ENCODE data around the gene INPP4B. TPM values are rescaled to one million over a fixed set of nuclear protein-coding genes. Genes with fewer than 3 reads are reported as not detected.

Gene INPP4B
- 19.1 and 24.7 TPM in 2 replicates for total RNA-seq

- DNase-seq (ENCODE audit: low read depth in 2 of 2), result peak in 1 of 2 donors; percentile 26
These were observed at the start of gene INPP4B for GRCh38 chr4:142846108-142846728. TSS of gene INPP4B (minus strand) at chr4:142846301.

DNA sequence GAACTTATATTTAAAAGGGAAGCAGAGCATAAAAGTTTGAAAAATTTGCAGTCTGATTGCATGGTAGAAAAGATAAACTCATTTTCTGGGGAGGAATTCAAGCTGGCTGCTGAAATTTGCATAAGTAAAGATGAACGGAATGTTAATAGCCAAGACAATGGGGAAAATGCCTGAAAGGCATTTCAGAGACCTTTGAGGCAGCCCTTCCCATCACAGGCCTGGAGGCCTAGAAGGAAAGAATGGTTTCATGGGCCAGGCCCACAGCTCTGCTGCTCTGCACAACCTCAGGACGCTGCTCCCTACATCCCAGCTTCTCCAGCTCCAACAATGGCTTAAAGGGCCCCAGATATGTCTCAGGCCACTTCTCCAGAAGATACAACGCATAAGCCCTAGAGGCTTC is 46.9 kb upstream of the INPP4B start:
- no peak for DNase-seq (ENCODE audit: low read depth in 2 of 2)

- no peak for DNase-seq (ENCODE audit: low read depth in 2 of 2)
These were observed 40.5 kb upstream of the INPP4B start for GRCh38 chr4:142886566-142886965.

DNA sequence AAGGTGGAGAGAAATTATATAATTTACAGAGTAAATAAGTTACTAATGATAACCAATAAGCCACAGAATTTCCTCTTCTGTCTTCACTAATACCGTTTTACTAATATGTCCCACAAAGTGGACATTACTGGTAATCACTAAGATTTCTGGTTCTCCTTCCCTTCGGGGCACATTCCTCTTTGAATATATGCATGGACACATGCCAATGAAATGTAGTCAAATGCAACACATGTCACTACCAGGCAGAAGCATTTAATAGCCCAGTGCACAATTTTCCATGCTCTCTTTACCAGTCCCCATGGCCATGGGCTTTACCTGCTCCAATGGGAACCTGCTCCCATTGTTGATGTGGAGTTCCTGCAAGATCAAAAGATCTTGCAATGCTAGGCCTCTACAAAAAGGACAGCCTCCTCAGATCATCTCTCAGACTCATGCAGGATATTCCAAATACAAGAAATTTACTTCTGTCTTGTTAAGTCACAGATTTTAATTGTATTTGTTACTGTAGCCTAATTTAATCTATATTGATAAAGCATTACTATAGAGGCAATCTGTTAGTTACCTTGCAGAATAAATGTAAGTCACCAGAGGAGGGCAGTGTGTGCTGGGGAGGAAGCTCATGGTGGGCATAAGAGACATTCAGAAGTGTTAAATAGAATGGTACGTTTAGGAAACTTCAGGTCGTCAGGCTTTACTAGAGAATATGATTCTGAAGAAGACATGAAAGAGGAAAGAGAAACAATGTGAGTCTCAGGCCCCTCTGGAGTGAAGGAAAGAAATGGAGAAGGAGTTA is 37.1 kb upstream of the INPP4B start:
- DNase-seq (ENCODE audit: low read depth in 2 of 2), result peak; percentile 0 to 7

DNA sequence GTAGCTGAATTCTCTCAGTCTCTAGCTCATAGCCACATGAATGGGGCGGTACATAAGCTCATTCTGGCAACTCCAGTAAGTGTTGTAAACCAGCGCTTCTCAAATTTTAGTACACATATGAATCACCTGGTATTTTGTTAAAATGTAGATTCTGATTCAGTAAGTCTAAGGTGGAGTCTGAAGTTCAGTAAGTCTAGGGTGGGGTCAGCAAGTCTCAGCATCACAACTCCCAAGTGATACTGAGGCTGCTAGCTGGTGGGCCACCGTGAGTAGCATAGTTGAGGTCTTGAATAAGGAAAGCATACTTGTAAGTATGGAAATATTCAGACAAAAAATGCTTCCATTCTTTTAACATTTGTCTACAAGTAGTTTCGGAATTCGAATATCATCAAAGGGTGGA is 36.1 kb upstream of the INPP4B start:
- no peak for DNase-seq (ENCODE audit: low read depth in 2 of 2)

GRCh38 chr4:142881331-142881730 is 35.2 kb upstream of the INPP4B start:
- DNase-seq (ENCODE audit: low read depth in 2 of 2), result no peak

GRCh38 chr4:142875117-142875516 is 29.0 kb upstream of the INPP4B start:
- DNase-seq (ENCODE audit: low read depth in 2 of 2), result no peak

DNA sequence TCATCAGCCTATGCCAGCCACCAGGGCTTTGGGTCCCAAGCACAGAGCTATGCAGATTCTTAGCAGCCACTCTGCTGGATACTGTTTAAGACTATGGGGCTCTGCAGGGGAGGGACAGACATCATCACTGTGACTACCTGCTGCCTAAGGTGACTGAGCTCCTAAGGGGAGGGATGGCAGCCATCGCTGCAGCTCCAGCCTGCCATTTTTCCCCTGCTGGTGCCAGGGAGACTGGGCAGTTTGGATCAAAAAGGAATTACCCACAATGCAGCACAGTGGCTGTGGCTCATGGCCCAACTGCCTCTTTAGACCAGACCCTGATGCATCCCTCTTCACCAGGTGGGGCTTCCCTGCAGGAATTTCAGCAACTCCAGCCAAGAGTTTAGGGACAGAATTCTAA is 28.6 kb upstream of the INPP4B start:
- no peak for DNase-seq (ENCODE audit: low read depth in 2 of 2)

- no peak for DNase-seq (ENCODE audit: low read depth in 2 of 2)
These were observed 20.6 kb upstream of the INPP4B start for GRCh38 chr4:142866685-142867084.

GRCh38 chr4:142861351-142861750 is 15.2 kb upstream of the INPP4B start:
- DNase-seq (ENCODE audit: low read depth in 2 of 2), result no peak

- no peak for DNase-seq (ENCODE audit: low read depth in 2 of 2)
These were observed 12.9 kb upstream of the INPP4B start for GRCh38 chr4:142858965-142859364.

DNA sequence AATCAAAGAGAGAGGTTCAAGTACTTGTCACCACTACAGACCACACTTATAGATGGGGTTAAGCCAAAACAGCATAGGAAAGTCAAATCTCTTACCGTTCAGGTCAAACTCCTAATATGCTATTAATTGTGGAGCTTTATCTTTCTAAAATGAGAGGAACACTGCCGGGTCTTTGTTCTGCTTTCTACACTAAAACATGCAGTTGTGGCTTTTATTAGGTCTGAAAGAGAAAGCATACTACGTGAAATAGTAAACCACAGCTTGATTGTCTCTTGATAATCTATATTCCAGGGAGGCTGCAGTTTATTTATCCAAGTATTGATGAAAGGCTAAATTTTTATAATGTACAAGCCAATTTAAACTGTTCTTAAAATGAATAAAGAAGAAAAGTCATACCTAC is 12.3 kb upstream of the INPP4B start:
- no peak for DNase-seq (ENCODE audit: low read depth in 2 of 2)

GRCh38 chr4:142856576-142856975 is 10.5 kb upstream of the INPP4B start:
- no peak for DNase-seq (ENCODE audit: low read depth in 2 of 2)

DNA sequence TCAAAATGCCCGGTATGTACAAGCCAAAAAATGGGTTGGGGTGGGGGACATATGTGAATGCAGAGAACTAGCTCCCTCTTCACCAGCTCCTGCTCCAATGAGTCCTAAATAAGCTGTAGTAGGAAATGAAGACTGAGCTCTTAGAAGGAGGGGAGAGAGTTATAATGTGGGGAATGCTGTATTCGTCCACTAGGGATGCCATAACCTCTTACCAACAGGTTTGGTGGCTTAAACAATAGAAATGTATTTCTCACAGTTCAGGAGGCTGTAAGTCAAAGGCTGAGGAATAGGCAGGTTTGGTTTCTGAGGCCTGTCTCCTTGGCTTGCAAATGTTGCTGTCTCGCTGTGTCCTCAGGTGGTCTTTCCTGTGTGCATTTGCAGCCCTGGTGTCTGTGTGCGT is 4.4 kb upstream of the INPP4B start:
- no peak for DNase-seq (ENCODE audit: low read depth in 2 of 2)

DNA sequence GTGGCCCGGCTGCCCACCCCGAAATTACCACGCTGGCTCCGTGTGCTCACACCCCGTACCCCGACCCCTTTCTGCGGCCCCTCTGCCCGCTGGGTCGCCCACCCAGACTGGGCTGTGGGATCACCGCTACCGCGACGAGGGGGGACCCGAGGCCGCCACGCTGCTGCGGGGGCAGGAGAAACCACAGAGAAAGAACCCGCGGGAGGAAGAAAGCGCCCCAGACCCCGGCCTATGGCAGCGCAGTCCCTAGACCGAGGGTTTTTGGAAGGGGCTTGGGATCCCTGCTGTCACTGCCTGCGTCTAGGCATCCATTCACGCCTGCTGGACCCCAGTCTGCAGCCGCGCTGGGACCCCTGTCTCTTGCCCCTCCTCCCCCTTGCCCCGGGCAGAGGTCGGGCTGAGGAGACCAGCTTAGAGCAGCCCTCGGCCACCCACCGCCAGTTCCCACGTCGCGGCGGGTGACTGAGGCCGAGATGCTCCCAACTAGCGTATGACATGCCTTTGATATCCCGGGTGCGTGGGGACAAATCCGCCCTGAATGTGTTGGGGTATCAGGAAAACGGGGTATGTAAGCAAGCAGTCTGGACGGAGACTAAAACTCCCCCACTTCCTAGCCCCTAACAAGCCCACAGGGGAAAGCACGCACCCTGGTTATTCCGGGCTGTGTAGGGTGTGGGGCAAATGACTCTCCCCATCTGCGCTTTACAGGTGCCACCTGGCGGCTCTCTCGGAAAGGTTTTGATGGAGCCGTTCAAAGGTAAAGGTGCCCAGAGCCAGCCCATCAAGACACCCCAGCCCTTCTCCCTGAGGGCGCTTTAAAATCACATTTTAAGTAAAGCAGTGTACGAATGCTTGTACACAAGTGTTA is 862 bp upstream of the INPP4B start:
- peak; percentile 5 to 40 for DNase-seq (ENCODE audit: low read depth in 2 of 2)

DNA sequence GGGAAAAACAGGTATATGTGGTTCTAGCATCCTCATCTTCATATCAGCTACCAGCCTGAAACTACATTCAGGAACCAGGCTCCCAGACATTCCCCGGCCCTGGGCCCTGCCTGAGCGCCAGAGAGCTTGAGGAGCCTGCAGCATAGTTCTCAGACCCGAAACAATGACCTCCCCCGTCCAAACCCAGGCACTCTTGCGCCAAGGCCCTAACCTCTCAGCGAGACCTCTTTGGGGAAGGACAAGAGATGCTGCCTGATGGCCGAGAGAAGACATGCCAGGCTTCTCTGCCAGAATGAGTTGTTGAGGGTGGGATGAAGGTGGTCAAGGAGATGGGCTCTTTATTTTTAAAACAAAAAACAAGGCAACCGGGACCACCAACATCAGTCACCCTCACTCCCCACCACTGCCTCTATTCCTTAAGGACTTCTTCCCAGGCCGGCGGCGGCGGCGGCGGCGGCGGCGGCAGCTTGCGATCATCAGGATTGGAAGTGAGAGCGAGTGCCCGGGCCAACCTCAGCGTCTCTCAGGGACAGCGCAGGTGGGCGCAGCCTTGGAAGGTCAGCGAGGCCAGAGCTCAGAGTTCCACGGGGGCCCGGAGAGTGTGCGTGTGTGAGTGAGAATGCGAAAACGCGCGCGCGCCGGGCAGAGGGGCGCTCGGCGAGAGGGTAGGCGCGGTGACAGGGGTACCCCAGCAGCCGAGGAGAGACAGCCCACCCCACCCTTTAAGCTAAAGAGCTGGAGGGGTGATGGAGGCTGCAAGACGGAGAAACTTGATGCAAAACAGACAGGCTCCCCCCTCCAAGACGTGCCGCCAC is 601 bp downstream of the INPP4B start:
- peak in 1 of 2 donors; percentile 5 for DNase-seq (ENCODE audit: low read depth in 2 of 2)

DNA sequence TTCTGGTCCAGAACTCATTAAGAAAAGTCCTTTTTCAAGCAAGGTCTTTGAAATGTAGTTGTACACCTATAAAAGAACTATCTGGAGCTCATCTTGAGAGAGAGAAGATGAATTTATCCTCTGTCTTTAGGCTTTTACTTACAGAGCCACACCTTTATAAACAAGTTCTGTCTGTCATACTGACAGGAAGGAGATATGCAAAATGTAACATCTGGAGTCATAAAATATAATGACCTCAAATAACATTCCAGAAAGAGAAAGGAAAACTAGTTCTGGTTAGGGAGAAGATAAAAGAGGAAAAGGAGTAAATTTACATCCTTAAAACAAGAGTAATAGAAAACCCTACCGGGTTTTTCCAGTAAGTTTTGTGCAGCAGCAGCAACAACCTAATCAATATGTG is 1.3 kb downstream of the INPP4B start:
- DNase-seq (ENCODE audit: low read depth in 2 of 2), result no peak

- peak; percentile 43 to 59 for DNase-seq (ENCODE audit: low read depth in 2 of 2)
These were observed 5.5 kb downstream of the INPP4B start for GRCh38 chr4:142840516-142841123.

DNA sequence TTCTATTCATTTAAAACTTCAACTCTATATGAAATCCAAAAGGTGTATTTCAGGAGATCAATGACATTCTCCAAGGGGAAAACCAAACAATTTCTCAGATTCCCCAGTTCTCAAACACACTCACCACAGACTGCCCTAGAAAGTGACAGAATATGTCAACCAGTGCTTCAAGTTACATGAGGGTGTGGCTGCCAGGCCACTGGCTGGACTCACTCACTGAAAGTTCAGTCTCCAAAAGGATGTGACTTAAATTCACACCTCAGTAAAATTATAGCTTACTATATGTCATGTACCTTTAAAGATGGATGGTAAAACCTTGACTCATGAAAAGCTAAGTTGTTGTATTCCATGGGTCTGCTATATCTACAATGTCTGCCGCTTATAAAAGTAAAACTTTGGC is 7.3 kb downstream of the INPP4B start:
- DNase-seq (ENCODE audit: low read depth in 2 of 2), result no peak

DNA sequence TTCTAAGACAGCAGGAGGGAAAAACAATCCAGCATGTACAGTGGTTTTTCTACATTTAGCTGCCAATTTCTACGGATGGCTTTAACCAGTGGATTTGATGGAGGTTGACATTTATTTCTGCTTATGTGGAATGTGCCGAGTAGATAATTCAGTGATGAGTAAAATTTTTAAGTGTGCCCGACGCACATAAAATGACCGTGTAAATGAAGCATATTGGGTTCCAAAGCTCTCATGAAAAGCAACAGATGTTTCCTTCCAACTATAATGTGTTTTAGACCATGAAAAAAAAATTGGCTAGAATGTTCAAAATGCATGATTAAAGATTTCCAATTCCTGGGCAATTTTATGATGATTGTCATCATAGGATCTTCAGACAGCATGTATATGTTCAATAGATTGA is 14.1 kb downstream of the INPP4B start:
- DNase-seq (ENCODE audit: low read depth in 2 of 2), result no peak
